HUDEP-2 (cell line): Measurements from ENCODE around the gene EML1.
A peak's percentile ranks its signal among the peaks of the same experiment; 100 is the strongest.
"Not testable (repeated sequence)": the region's sequence is repeated elsewhere in the genome, so short reads cannot be mapped to it uniquely, and the experiment has no call there.

Experiments used
- DNase-seq, 76 experiments: peaks; one replicate each; lab custom pipeline; 2025; ENCODE audit not compliant: unreplicated experiment in 76 of 76; lab: John Stamatoyannopoulos, UW

The EML1 gene

DNA sequence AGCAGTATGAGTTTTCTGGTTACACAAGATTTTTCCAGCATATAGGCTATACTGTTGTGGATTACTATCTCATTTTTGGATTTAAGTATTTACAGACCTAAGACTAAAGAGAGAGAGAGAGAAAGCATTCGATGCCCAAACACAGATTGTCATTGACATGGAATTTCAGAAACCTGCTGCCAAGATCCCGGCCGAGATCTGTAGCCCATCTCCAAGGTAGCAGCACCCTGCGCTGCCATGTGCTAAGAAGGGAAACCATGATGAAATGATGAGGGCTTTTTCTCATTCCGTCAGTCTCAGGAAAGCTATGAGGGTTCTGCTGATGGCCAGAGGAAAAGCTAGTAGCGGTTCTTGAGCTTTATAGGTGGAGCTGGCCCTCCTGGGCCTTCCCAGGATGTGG is 136.4 kb downstream of the EML1 start:
- no peak for DNase-seq

- DNase-seq = peak in 5 of 76 experiments; percentile 2 to 24 (median 17)
Measured at GRCh38 chr14:99930420-99931274, 137.4 kb downstream of the EML1 start.

- DNase-seq = no peak
Measured at GRCh38 chr14:99931308-99931707, 138.1 kb downstream of the EML1 start.

- no peak for DNase-seq
Measured at GRCh38 chr14:99936056-99936455, 142.8 kb downstream of the EML1 start.

- no peak for DNase-seq
Measured at GRCh38 chr14:99936738-99937474, 143.7 kb downstream of the EML1 start.

DNA sequence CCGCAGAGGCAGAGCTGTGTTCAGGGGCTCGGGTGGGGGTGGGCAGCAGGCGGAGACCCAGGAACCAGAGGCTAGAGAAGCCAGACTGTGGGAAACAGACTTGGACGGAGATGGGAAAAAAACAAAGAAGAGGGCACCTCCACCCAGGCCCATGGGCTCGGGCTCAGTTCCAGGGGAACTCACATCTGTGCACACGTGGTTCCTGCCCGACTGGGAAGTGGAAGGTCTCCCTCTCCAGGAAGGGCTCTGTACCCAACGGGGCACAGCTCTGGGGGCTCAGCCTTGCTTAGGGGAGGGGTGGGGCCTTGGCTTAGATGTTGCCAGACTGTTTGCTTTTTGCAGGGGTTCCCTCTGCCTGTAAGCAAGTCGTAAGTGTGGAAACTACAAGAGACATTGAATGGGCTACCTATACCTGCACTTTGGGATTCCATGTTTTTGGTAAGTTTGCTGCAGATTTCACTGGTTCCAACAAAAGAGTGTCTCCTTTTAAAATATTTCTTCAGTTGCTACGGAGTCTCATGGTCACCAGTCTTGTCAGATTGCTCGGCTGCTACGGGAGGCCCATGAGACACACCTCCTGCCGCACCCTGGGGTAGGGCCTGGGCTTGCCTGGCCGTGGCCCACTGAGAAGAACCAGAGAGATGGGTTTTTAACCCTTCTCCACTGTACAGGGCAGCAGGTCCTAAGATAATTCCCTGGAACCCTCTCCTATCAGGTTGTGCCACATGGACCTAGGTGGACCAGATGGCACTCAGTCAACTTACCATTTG is 144.4 kb downstream of the EML1 start:
- DNase-seq = no peak

- DNase-seq = no peak
Measured at GRCh38 chr14:99938376-99938775, 145.2 kb downstream of the EML1 start.

DNA sequence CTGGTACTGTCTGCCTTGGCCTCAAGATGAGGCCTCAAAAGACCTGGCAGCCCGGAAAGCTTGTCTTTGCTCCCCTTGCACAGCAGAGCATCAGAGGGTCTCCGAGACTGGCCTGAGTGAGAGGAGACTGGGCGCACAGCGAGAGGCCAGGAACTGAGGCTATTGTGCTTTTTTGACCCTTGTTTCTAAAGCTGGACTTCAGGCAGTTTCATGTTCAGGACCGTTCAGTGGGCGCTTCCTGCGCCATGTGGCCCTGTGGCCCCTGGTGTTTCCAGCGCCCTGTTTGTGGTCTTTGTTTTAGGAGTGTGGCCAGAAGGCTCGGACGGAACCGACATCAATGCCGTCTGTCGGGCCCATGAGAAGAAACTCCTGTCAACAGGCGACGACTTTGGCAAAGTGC is 145.7 kb downstream of the EML1 start:
- DNase-seq = no peak

DNA sequence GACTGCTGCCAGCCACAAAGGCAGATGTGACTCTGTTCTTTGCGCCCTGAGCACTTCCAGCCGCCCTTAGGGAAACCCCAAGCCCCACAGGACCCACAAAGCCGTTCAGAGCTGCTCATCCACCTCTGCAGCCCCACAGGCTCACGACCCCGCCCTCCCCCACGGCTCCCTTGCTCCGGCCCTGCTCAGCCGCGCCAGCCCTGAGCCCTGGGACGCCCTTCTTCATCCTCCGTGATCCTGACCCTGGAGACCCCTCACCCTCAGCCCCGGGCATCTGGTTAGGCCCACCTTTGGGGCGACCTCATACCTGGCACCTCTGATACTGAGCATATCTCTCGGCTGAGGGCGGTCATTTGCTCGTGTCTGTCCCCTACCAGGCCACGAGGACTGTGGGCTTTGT is 146.2 kb downstream of the EML1 start:
- no peak for DNase-seq

GRCh38 chr14:99940064-99940463 is 146.9 kb downstream of the EML1 start:
- no peak for DNase-seq

- no peak for DNase-seq
Measured at GRCh38 chr14:99941211-99941610, 148.0 kb downstream of the EML1 start.

DNA sequence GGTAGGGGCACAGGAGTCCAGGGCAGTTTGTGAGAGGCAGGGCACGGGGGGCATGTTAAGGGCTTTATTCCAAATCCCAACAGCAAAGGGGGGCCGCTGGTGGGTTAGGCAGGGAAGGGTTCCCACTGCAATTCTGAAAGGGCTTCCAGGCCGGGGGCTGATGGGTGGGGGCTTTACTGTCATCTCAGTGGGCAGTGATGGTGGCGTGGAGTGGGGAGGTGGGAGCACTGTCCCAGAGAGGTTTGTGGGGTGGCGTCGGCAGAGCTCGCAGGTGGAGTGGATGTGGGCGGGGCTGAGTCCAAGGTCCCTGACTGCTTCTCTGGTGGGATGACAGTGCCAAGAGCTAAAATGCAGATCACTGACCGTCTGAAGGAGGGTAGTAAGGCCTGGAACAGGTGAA is 150.4 kb downstream of the EML1 start:
- no peak for DNase-seq

DNA sequence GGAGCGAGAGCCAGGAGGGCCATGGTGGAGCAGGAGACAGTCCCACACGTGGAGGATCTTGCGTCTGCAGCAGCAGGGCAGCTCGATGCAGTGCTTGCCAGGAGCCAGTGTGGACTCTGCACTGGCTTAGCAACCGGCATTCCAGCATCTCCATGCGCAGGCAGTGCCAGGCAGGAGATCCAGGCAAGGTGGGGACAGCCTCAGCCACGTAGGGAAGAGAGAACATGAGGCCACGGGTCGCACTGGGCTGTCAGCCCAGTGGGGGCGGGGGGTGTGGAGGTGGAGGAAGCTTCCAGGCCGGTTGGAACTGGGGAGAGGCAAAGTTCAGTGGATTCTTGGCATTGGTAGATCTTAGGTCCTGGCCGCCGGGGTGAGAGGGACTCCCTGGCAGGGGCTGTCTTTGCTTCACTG is 151.0 kb downstream of the EML1 start:
- DNase-seq = no peak

DNA sequence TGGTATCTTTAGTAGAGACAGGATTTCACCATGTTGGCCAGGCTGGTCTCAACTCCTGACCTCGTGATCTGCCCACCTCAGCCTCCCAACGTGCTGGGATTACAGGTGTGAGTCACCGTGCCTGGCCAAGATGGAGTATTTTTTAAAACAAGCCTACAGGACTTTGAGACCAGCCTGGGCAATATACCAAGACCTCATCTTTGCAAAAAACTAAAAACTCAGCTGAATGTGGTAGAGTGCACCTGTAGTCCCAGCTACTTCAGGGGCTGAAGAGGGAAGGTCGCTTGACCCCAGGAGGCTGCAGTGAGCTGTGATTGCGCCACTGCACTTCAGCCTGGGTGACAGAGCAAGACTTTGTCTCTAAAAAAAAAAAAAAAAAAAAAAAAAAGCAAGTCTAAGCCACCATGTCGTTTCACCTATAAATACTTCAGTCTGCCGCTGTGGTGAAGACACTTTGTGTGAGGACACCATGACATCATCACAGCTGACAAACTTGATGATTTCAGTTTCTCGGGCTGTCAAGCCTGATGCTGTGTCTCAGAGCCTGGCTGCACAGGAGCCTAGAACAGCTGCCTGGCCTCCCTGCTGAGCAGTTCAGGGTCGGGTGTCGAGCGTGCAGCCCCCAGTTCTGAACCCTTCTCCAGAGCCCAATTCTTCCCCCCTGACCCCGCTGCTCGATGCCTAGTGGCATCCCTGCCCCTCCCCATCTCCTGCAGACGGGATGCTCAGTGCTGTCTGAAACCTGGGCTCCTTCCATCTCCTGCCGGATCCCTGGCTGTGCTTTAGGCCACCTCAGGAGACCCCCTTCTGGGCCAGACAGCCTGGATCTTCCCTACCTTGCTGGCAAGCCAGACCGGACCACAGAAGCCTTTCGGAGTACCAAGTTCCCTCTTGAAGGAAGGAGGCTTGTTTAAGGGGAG is 152.8 kb downstream of the EML1 start:
- DNase-seq = no peak

- peak in 19 of 76 experiments; percentile 1 to 31 (median 8) for DNase-seq
Measured at GRCh38 chr14:99946652-99947489, 153.7 kb downstream of the EML1 start.

GRCh38 chr14:99947695-99948094 is 154.5 kb downstream of the EML1 start:
- DNase-seq = no peak

- DNase-seq = not testable (repeated sequence)
Measured at GRCh38 chr14:99949011-99949732, 156.0 kb downstream of the EML1 start.

GRCh38 chr14:99950181-99950580 is 157.0 kb downstream of the EML1 start:
- DNase-seq = no peak

GRCh38 chr14:99951085-99951484 is 157.9 kb downstream of the EML1 start:
- DNase-seq = no peak
